Inferior parietal cortex (tissue), 1 donor: Measurements from ENCODE around the gene CACNB2.
A peak's percentile ranks its signal among the peaks of the same experiment; 100 is the strongest.

ENCODE experiments used
- DNase-seq: peaks from one replicate; pipeline ENCODE4 v3.0.0-alpha.2; 2016; ENCODE audit errors: extremely low spot score

CACNB2 gene

DNA sequence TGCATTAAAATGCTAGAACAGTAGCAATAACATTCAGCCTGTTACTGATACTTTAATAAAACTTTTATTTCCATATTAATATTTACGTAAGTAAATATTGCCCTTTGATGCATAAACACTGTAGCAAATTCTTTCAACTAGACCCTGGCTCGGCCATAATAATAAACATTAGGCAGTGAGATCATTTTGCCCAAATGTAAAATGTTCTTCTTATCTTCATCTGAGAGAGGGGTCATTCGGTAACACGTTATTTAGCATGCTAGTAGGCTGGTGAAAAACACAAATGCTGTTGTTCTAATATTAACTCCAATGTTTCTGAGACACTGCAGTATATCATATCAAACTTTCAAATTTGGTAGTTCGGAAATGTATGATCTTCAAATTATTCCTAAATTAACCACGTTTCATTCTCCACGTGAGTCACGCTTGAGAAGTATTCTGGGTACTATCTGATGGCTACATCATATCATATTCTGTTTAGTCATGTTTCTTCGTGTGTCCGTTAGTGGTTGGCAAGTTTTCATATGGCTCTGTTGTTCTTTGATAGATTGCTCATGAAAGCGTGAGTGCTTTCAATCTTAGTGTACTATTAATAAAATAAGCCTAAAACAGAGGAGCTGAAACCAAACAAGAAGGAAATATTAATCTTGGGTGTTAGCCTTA lies 365.4 kb downstream of the CACNB2 start:
- no peak for DNase-seq

DNA sequence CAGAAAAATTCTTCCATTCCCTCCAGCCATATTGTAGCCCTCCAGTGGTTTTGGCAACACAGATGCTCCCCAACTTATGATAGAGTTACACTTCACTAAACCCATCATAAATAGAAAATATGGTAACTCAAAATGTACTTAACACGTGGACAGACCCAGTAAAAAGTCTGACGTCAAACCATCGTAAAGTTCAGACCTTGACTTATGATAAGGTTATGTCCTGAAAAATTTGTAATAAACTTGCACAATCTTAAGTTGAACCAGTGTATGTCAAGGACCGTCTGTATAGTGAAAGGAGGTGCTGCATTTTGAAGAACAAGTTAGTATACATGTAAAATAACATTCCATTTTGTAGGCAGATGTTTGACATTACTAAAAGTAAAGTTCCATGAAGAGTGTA lies 368.4 kb downstream of the CACNB2 start:
- DNase-seq, result no peak

DNA sequence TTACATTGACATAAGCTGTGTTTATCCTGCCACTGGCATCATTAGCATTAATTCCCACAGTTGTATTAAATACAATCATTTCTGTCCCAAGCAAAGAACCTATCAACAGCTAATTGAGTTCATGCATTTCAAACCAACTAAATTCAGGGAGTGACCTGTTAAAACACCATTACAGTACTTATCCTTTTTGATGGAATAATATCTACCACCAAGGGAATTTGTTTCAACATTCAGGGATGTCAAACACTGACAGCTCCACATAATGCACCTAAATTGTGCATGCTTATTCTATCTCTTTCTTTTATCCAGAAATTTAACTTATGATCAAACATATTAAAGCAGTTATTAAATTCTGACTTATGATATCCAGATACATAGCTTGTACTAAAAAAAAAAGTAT lies 374.3 kb downstream of the CACNB2 start:
- DNase-seq, result no peak

DNA sequence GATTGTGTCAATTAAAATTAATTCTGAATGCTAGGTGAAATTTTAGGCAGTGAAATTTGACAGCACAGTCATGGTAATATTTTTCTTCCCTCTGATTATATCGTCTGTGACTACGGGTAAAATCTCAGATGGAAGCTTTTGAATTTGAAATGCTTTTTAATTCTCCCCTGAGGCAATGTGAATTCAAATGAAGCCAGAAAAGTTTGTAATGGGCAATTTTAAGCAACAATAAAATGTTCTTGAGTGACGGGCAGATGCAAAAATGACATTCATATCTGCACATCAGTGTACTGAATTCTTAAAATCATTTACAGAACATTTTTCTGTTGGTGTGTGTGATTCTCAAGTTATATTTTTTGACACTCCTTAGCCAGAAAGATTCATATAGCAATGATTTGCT lies 376.6 kb downstream of the CACNB2 start:
- no peak for DNase-seq

DNA sequence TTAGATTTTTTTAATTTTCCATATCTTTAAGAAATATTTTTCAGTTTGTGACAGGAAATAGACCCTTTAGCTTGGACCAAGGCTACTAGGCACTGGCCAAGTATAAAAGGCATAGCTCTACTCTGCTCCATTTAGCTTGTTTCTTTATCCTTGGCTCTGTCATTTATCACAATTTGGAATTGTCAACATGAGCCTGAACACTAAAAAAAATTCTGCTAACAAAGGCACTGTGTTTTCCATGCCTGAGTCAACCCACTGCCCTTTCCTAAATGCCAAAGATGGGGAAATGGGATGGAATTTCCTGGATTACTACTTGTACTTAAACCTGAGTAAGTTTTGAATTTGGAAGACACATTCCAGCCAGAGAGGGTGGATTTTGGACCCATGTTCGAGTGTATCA lies 382.8 kb downstream of the CACNB2 start:
- DNase-seq, result no peak

DNA sequence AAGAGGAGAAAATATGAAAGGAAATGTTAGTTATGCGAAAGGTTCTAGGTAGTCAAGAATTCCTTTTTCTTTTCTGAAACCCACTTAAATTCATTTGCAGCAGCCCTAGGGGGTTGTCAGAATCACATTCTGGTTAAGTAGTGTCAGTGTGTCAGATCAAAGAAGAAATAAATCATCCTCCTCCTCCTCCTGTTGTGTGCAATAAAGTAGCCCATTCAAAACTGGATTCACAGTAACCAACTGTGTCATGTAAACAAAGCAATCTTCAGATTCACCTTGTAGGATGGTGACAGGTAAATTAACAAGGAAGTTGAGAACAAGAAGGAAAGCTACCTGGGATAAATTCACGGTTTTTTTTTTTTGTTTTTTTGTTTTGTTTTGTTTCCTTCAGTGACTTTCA lies 383.6 kb downstream of the CACNB2 start:
- no peak for DNase-seq

DNA sequence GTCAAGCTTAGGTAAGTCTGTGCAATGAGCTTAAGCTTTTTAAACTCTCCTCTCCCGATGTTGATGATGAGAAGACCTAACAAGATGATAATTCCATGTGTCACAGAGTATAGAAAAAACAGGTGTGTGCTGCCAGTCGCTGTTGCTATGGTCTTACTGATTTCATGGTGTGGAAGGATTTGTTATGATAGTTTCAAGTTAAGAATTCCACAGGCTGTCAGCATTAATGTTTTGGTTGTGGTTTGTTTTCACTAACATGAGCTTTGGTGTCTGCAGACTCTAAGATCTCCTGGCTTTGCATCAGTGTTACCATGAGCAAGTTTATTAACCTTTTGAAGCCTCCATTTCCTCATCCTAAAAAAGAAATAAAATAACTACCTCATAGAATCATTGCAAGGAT lies 387.5 kb downstream of the CACNB2 start:
- DNase-seq, result no peak

DNA sequence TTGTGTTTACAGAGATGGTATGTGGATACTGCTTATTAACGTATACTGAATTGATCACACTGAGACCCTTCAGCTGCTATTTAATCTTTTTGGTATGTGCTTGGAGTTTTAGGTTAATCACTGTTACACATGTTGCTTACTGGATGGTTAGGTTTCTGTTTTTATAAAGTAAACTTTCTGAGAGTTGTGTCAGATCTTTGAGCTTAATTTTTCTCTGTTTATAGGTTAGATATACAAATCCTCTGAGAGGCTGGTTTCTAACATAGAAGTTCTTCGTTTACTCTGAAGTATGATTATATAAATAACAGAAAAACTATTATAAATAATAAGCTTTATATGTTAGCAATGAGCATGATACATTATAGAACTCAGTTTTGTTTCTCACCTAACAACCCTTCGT lies 388.1 kb downstream of the CACNB2 start:
- DNase-seq, result no peak

DNA sequence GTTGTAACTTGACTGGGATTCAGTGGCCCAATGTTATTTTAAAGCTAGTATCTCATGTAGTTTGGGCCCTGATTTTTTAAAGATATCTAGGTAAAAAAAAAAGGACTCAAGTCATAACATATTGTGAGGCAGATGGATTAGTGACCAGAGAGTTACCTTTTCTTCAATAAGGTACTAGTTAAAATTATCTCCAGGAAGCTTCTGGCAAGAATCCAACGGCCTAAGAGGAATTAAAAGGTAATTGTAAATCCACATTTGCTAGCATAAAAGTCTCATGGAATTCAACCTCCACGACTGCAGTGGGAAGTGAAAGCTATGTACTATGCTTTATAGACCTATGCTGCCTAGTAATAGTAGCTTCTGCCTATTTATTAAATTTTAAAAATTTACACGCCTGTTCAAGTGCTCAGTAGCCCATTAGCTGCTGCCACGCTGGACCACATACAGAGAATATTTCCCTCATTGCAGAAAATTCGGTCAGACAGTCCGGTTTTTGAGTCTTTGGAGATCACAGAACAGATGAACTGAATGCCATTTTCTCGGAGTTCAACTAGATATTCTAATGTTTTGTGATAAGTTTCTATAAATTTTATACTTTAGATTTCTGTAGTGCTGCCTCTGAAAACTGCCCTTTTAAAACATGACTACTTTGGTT lies 392.8 kb downstream of the CACNB2 start:
- DNase-seq, result no peak

DNA sequence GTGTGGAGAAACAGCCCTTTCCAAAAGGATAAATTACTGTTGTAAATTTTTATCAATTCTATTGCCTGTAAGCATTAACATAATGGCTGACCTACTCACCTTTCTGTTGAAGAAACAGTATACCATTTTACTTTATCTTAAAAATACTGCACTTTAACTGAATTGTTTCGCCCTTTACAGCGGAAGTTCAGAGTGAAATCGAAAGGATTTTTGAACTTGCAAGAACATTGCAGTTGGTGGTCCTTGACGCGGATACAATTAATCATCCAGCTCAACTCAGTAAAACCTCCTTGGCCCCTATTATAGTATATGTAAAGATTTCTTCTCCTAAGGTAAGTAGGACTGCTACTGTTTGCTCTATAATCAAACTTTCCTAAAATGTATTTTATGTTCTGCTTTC lies 393.7 kb downstream of the CACNB2 start:
- DNase-seq, result no peak

DNA sequence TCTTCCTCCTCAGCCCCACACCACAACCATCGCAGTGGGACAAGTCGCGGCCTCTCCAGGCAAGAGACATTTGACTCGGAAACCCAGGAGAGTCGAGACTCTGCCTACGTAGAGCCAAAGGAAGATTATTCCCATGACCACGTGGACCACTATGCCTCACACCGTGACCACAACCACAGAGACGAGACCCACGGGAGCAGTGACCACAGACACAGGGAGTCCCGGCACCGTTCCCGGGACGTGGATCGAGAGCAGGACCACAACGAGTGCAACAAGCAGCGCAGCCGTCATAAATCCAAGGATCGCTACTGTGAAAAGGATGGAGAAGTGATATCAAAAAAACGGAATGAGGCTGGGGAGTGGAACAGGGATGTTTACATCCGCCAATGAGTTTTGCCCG lies 399.1 kb downstream of the CACNB2 start:
- no peak for DNase-seq

DNA sequence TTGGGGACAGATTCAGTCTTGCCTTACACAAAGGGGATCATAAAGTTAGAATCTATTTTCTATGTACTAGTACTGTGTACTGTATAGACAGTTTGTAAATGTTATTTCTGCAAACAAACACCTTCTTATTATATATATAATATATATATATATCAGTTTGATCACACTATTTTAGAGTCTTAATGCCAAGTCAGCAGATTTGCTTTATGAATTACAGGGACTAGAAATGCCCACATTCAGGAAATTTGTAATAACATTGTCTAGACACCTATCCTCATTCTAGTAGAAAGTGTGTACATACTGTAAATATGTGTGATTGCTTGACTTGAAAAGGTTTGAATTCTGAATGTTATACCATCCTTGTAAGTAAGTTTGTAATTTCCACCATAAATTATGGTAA lies 400.0 kb downstream of the CACNB2 start:
- no peak for DNase-seq

DNA sequence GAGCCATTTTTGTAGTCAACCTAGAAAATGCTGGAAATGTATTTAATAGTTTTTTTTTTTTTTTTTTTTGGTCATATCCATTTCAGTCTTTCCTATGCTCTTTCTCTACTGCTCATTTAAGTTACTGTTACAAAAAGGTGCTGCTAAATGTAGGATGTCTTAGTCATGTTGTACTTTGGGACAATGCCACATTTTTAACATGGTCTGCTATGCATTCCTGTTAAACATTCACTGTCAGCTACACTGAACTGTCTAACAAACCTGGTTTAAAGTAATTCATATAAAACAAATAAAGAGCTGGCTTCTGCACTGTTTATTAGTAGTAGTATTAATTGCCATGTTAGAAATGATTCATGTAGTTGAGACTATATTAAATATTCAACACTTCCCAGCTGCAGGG lies 402.6 kb downstream of the CACNB2 start:
- DNase-seq, result peak; percentile 42

DNA sequence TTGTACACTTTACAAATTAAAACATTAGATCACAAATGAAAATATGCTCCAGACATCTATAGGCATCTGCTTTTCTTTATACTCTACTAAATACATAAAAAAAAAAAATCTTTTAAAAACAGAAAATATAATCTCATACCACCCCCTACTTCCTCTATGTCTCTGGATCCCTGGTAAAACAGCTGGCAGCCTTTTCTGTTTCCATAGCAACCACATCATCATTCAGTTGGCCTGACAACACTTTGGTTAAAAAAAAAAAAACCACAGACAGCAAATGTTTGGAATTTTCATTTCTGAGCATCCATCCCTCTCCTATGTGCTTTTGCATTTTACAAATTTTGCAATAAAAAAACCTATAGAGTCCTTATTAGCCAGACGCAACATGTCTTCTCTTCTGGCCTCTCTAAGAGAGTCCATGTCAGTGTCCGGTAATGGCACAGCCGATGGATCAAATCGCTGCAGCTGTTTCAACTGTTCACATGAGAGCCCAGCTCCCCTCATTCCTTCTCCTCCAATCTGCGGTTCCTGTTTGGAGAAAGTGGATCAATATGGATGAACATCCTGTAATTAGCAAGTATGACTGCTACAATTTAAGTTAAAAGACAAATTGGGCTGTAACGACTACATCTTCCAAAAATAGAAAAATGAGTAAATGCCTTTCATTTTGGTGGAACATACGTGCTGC lies 405.5 kb downstream of the CACNB2 start:
- DNase-seq, result peak; percentile 42

DNA sequence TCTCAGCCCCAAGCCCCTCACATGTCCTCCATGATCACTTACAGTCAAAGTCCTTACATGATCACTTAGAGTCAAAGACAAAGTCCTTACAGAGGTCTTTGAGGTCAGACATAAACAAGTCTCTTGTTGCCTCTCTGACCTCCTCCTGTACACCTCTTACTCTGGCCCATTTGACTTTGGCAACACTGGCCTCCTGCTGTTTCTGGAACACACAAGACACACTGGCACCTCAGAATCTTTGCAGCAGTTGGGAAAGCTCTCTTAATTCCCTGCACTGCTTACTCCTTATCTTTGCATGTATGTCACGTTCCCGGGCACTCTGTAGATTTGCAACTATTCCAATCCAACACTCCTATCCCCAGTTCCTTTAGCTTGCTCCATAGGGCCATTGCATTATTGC lies 408.9 kb downstream of the CACNB2 start:
- DNase-seq, result peak; percentile 1

DNA sequence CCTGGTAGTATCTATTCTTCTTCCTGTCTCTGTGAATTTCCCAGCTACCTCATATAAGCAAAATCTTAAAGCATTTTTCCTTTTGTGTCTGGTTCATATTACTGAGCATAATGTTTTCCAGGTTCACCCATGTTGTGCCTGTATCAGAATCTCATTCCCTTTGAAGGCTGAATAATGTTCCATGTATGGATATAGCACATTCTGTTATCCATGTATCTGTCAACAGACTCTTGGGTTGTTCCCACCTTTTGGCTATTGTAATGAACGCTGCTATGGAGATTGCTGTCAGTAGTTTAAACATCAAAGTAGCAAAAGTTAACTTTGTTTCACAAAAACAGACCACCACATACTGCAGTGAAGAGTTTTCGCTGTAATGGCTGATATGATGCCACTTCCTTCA lies 411.2 kb downstream of the CACNB2 start:
- no peak for DNase-seq

DNA sequence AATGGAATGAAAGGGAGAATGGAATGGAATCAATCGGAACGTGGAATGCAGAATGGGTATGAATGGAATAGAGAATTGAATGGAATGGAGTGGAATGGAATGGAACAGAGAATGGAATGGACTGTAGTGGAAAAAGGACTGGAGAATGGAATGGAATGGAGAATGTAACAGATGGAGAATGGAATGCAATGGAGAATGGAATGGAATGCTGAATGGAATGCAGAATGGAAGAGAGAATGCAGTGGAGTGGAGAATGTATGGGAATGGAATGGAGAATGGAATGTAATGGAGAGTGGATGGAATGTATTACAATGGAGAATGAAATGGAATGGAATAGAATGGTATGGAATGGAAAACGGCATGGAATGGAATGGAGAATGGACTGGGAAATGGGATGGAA lies 414.3 kb downstream of the CACNB2 start:
- no peak for DNase-seq

DNA sequence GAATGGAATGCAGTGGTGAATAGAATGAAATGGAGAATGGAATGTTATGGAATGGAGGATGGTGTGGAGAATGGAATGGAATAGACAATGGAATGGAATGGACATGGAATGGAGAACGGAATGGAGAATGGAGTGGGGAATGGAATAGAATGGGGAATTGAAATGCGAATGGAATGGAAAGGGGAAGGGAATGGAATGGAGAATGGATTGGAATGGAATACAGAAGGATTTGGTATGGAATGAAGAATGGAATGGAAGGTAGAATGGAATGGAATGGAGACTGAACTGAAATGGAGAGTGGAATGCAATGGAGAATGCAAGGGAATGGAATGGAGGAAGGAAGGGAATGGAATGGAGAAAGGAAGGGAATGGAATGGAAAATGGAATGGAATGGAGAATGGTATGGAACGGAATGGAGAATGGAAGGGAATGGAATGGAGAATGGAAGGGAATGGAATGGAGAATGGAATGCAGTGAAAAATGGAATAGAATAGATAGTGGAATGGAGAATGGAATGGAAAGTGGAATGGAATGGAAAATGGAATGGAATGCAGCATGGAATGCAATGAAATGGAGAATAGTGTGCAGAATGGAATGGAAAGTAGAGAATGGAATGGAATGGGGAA lies 416.4 kb downstream of the CACNB2 start:
- DNase-seq, result no peak

DNA sequence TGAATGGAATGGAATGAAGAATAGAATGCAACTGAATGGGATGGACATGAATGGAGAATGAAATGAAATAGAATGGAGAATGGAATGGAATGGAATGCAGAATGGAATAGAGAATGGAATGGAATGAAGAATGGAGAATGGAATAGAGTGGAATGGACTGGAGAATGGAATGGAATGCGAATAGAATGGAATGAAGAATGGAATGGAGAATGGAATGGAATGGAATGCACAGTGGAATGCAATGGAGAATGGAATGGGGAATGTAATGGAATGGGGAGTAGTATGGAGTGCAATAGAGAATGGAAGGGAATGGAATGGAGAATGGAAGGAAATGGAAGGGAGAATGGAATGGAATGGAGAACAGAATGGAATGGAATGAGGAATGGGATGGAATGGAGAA lies 417.7 kb downstream of the CACNB2 start:
- no peak for DNase-seq

DNA sequence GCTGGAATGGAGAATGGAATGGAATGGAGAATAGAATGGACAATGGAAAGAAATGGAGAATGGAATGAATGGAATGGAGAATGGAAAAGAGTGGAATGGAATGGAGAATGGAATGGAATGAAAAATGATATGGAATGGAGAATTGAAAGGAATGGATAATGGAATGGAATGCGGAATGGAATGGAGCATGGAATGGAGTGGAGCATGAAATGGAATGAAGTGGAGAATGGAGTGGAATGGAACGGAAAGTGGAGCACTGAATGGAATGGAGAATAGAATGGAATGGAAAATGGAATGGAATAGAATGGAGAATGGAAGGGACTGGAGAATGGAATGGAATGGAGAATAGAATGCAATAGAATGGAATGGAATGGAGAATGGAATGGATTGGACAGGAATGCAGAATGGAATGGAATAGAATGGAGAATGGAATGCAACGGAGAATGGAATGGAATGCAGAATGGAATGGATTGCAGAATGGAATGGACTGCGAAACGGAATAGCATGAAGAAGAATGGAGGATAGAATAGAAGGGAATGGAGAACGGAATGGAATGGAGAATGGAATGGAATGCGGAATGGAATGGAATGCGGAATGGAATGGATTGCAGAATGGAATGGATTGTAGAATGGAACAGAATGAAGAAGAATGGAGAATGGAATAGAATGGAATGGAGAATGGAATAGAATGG lies 421.8 kb downstream of the CACNB2 start:
- no peak for DNase-seq

DNA sequence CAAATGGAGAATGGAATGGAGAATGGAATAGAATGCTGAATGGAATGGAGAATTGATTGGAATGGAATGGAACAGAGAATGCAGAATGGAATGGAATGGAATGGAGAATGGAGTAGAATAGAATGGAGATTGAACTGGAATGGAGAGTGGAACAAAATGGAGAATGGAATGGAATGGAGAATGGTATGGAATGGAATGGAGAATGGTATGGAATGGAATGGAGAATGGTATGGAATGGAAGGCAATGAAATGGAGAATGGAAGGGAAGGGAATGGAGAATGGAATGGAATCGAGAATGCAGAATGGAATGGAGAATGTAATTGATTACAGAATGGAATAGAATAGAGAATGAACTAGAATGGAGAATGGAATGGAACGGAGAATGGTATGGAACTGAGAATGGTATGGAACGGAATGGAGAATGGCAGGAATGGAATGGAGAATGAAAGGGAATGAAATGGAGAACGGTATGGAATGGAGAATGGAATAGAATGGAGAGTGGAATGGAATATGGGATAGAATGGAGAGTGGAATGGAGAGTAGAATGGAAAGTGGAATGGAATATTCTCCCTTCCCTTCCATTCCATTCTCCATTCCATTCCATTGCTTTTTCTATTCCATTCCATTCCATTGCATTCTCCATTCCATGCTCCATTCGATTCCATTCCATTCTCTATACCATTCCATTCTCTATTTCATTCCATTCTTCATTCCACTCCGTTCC lies 422.9 kb downstream of the CACNB2 start:
- no peak for DNase-seq

DNA sequence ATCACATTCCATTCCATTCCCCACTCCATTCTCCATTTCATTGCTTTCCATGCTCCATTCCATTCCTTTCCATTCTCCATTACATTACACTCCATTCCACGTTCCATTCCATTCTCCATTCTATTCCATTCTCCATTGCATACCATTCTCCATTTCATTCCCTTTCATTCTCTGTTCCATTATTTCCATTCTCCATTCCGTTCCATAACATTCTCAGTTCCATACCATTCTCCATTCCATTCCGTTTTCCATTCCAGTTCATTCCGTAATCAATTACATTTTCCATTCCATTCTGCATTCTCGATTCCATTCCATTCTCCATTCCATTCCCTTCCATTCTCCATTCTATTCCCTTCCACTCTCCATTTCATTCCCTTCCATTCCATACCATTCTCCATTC lies 424.8 kb downstream of the CACNB2 start:
- no peak for DNase-seq
